Measurements from ENCODE around the gene NMT1.
"Not testable (repeated sequence)": the region's sequence is repeated elsewhere in the genome, so short reads cannot be mapped to it uniquely, and the experiment has no call there.

Gene NMT1

DNA sequence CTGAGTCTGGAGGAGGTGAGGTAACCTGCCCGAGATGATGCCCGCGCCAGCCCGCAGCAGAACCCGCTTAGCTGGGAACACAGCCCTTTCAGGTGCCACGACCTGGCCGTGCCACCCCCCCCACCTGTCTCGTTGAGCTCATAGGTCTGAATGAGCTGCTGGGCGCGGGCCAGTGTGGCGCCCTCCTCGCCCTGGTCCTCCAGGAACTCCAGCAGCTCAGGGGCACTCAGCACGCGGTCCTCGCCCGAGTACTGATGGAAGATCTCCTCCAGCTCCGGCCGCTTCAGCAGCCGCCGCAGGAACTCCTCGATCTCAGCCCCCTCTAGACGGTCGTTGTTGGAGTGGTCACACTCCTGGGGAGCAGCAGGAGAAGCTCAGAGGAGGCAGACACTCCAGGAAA, 57.6 kb downstream of the NMT1 start:
- no peak for DNase-seq (ENCODE audit: low read depth, low spot score)

DNA sequence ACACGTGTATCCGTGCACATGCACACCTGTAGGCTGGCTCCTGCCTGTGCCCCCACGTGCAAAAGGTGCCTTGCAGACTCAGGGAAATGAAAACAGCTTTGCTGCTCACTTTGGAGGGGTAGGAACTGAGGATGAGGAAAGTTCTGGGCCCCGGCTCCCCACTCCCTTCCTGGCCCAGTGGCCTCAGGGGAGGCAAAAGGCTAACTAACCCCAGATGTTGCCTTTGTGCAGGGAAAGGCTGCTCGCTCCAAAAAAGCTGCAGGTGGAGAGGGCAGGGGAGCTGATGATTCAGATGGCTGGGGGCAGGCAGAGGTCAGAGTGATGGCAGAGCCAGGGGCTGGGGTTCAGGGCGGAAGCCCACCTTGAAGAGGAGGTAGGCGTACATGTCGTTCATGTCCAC, 58.8 kb downstream of the NMT1 start:
- no peak for DNase-seq (ENCODE audit: low read depth, low spot score)

DNA sequence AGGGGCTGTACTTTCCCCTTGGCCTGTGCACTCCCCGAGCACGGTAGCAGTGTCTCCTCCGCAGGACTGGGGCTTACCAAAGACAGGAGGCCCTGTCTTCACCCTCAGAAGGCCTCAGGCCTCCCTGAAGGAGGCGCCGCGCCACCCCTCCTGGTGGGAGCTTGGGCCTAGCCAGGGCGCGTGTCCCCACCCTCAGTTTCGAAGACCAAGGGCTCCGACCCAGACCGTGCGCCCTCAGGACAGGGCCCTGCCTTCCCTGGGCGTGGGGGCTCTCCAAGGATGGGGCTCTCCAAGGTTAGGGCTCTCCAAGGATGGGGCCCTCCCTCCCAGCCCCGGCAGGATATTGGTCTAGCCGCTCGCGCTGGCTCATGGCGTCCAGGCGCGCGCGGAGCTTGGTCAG, 59.4 kb downstream of the NMT1 start:
- DNase-seq (ENCODE audit: low read depth, low spot score) = no peak

DNA sequence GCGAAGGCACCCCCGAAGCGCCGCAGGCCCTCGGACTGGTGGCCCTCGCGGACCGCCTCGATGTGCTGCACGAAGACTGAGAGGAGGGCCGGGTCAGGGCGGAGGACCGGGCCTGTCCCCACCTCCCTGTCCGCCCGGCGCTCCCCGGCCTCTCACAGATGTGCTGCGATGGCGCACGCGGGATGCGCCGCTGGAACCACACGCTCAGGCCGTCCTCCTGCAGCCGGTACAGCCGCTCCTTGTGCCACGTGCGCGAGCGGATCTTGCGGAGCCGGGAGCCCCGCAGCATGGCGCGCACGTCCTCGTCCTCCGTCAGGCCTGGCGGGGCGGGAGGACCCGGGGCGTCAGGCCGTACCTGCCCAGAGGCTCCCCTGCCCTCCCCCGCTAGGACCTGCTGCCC, 59.9 kb downstream of the NMT1 start:
- no peak for DNase-seq (ENCODE audit: low read depth, low spot score)

GRCh38 chr17:45123076-45123770, 62.1 kb downstream of the NMT1 start:
- DNase-seq (ENCODE audit: low read depth, low spot score) = no peak

- peak; percentile 93 for DNase-seq (ENCODE audit: low read depth, low spot score)
Measured at GRCh38 chr17:45123930-45124796, 63.0 kb downstream of the NMT1 start.

- DNase-seq (ENCODE audit: low read depth, low spot score) = not testable (repeated sequence)
Measured at GRCh38 chr17:45124797-45125122, 63.6 kb downstream of the NMT1 start.

- no peak for DNase-seq (ENCODE audit: low read depth, low spot score)
Measured at GRCh38 chr17:45125509-45125908, 64.4 kb downstream of the NMT1 start.

- no peak for DNase-seq (ENCODE audit: low read depth, low spot score)
Measured at GRCh38 chr17:45127207-45127547, 66.1 kb downstream of the NMT1 start.

DNA sequence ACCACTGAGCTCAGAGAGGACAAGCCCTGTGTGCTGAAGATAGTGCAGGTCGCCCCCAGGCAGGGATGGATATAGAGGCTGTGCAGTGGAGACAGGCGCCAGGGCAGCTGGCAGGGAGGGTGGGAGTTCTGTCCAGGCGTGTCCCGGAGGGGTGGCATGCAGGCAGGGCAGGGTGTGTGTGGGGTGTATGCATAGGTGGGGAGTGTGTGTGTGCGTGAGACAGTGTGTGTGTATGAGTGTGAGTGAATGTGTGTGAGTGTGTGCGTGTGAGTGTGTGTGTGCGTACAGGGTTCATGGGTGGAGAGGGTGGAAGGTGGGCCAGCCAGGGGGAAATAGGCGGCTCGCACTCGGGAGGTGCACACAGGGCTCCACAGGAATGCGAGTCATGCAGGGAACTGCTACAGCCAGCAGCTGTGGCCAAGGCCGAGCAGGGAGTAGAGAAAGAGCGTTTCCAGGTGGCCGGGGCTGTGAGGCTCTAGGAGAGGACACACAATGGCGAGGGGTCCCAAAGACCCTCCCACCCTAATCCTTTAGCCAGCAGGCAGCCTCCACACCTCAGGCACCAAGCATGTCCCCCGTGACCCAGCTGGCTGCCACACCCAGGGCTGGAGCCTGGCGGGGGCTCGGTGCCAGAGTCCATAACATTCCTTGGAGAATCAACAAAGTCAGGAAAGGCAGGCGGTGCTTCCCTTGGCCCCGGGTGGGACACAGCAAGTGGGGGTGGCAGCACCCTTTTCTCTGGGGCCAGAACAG, 66.6 kb downstream of the NMT1 start:
- DNase-seq (ENCODE audit: low read depth, low spot score) = peak; percentile 87

DNA sequence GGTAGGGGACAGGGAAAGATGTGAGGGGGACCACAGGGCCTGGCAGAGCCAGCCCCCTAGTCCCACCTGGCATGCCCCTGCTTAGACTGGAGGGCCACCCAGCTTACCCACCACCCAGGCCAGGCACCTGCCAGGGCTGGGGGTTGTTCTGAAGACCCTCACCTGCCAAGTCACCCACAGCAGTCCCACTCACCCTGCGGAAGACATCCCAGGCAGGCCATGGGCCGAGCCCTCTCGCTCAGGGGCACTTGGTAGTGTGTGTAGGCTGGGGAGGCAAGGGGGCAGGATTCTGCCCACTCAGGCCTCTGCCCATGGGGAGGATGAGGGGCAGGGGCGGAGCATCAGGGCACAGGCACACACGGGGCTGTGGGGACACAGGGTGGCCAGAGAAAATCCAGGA, 67.2 kb downstream of the NMT1 start:
- no peak for DNase-seq (ENCODE audit: low read depth, low spot score)

- no peak for DNase-seq (ENCODE audit: low read depth, low spot score)
Measured at GRCh38 chr17:45128989-45129388, 67.9 kb downstream of the NMT1 start.

GRCh38 chr17:45129426-45129939, 68.4 kb downstream of the NMT1 start:
- peak; percentile 46 for DNase-seq (ENCODE audit: low read depth, low spot score)

DNA sequence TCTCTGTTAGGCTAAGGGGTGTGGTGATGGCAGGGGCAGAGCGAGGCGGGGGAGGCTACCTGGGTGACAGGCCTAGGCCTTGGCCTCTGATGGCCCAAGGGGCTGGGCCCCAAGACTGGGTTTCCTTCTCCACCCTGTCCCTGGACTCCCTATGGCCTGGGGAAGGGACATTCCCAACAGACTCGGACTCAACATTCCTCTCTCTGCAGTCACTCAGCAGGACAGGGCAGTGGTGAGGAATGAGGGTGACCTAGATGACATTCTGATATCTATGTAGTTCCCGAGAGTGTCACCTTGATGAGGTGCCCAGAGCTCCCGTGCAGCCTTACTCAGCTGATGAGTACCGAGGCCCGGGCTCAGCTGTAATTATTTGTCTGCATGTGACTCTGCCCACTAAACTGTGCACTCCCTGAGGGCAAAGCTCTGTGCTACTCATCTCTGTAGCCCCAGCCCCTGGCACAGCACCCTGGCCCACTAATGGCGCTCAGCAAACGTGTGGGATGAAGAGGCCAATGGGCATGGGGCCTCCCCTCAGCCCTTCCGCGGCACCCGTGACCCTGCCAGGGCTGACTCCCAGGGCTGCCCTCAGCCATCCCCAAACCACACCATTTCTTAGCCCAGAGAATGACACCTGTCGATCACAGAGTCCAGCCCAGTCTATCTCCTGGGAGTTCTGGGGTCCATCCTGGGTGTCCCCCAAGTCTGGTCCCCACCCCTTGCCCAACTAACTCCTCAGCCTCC, 69.0 kb downstream of the NMT1 start:
- no peak for DNase-seq (ENCODE audit: low read depth, low spot score)

- DNase-seq (ENCODE audit: low read depth, low spot score) = no peak
Measured at GRCh38 chr17:45130681-45131615, 69.8 kb downstream of the NMT1 start.

- peak; percentile 69 for DNase-seq (ENCODE audit: low read depth, low spot score)
Measured at GRCh38 chr17:45131616-45132319, 70.7 kb downstream of the NMT1 start.

GRCh38 chr17:45132320-45132571, 71.1 kb downstream of the NMT1 start, which contains the start of gene PLCD3:
PLCD3 (minus strand) TSS chr17:45132515; CDS start chr17:45132410, 105 bp downstream.
- no peak for DNase-seq (ENCODE audit: low read depth, low spot score)

DNA sequence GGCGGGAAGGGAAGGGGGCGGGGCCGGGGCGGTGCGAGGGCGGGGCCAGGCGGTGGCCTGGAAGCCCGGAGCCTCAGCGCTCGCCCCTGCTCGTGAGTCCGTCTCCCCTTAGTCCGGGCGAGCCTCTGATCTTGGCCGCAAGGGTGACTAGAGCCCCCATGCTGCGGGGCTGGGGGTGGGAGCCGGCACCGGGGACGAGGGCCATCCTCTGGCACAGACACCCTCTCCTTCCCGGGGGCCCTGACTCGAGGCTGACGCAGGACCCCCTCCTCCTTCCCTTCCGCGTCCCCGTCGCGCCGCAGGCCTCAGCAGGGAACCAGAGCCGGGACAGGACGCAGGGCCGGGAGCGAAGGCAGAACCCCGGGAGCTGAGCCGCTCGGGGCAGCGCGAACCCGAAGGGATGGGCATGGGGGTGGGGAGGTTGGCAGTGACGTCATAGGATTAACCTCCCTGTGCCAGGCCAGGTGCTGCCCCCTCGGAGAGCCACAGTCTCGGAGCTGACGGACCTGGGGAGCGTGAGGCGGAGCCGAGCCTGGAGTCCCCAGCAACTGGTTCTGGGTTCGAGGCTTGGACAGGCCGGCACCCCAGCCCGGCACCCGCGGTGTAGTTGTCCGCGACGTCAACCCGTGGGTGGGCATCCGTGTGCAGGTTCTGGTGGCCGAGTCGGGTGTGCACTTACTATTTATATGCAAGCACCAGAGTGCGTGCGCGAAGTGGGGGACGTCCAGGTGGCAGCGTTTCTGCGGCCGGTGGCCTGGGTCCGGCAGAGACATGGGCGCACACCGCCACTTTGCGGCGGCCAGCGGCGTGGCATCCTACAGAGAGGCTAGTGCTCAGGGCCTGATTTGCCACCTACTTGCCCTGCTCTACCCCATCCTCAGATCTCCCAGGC, 71.7 kb downstream of the NMT1 start:
- peak; percentile 91 for DNase-seq (ENCODE audit: low read depth, low spot score)

Data from astrocyte of the hippocampus (primary cell).